Measurements from ENCODE around the gene OTUD4. TPM values are rescaled to one million over a fixed set of nuclear protein-coding genes. Genes with fewer than 3 reads are reported as not detected.

OTUD4 gene
- total RNA-seq, 1 donor = 77.1 TPM

Other genes starting within 250 kb of the OTUD4 start
- gene ANAPC10, start 82.4 kb downstream of the OTUD4 start, total RNA-seq = 34.3 TPM
- 124 TPM for gene ABCE1, start 82.3 kb downstream of the OTUD4 start, total RNA-seq